HG02588 (cell line): Measurements from ENCODE around the gene GRAMD1A.
"Not testable (repeated sequence)": the region's sequence is repeated elsewhere in the genome, so short reads cannot be mapped to it uniquely, and the experiment has no call there.

Experiments used
- ATAC-seq: cut with Tn5 transposase; IDR thresholded peaks from one replicate; pipeline ENCODE4 v1.9.1; 2021; ENCODE audit warnings: mild to moderate bottlenecking, moderate library complexity; ENCODE audit not compliant: unreplicated experiment

Gene GRAMD1A

GRCh38 chr19:35051268-35051667 lies 51.1 kb downstream of the GRAMD1A start:
- not testable (repeated sequence) for ATAC-seq

- no peak for ATAC-seq
Observed at GRCh38 chr19:35051796-35052195, 51.7 kb downstream of the GRAMD1A start.

- no peak for ATAC-seq
Observed at GRCh38 chr19:35052599-35053190, 52.6 kb downstream of the GRAMD1A start.

GRCh38 chr19:35053667-35054293 lies 53.7 kb downstream of the GRAMD1A start:
- ATAC-seq, result no peak

- ATAC-seq, result no peak
Observed at GRCh38 chr19:35054626-35055025, 54.5 kb downstream of the GRAMD1A start.

- no peak for ATAC-seq
Observed at GRCh38 chr19:35055715-35056179, 55.6 kb downstream of the GRAMD1A start.

- no peak for ATAC-seq
Observed at GRCh38 chr19:35056513-35057063, 56.5 kb downstream of the GRAMD1A start.

- no peak for ATAC-seq
Observed at GRCh38 chr19:35058370-35058769, 58.2 kb downstream of the GRAMD1A start.

GRCh38 chr19:35059006-35059798 lies 59.1 kb downstream of the GRAMD1A start:
- ATAC-seq, result no peak

GRCh38 chr19:35059799-35060091 lies 59.6 kb downstream of the GRAMD1A start:
- ATAC-seq, result no peak

- no peak for ATAC-seq
Observed at GRCh38 chr19:35060160-35060855, 60.2 kb downstream of the GRAMD1A start.

GRCh38 chr19:35061583-35062373 lies 61.7 kb downstream of the GRAMD1A start:
- no peak for ATAC-seq

- no peak for ATAC-seq
Observed at GRCh38 chr19:35062942-35063341, 62.8 kb downstream of the GRAMD1A start.

- ATAC-seq, result no peak
Observed at GRCh38 chr19:35063940-35064818, 64.1 kb downstream of the GRAMD1A start.

GRCh38 chr19:35065574-35065973 lies 65.5 kb downstream of the GRAMD1A start:
- ATAC-seq, result no peak

GRCh38 chr19:35066121-35066520 lies 66.0 kb downstream of the GRAMD1A start:
- no peak for ATAC-seq

GRCh38 chr19:35066691-35067563 lies 66.8 kb downstream of the GRAMD1A start:
- peak; percentile 46 for ATAC-seq

- no peak for ATAC-seq
Observed at GRCh38 chr19:35068941-35069634, 69.0 kb downstream of the GRAMD1A start.
